HCT116 (cell line): ENCODE data around the gene EEPD1. TPM values are rescaled to one million over a fixed set of nuclear protein-coding genes. Genes with fewer than 3 reads are reported as not detected.

Experiments used
- ATAC-seq: fragments of 200-7000 bp; cut with Tn5 transposase; 2 replicates; pipeline ENCODE4 v1.9.1; 2020; ENCODE audit warnings: mild to moderate bottlenecking, moderate library complexity
- BruUV-seq: library from RNA; stranded (reverse); fragments of 400-500 nt; replicated peaks from 2 replicates; lab custom pipeline; 2021; lab: Mats Ljungman, UMichigan
- CTCF ChIA-PET: fragments of 300-600 bp; sonication (Branson Sonifier 250); formaldehyde crosslinking; loops from one replicate; lab custom pipeline; 2021; ENCODE audit warnings: antibody characterized with exemption; lab: Charles Lee
- POLR2A ChIA-PET: fragments of 300-600, 350-600 bp; sonication (Branson Sonifier 250); formaldehyde crosslinking; loops from one replicate; lab custom pipeline; 2021; ENCODE audit warnings: antibody characterized with exemption; lab: Charles Lee
- RAD21 ChIA-PET, 2 experiments: fragments of 300-600 bp; sonication (Branson Sonifier 250); formaldehyde crosslinking; loops; one replicate each; lab custom pipeline; 2023; ENCODE audit warnings: low total read pairs in 2 of 2; ENCODE audit not compliant: uncharacterized antibody in 2 of 2, unreplicated experiment in 2 of 2, low non-redundant PET in 1 of 2; lab: Charles Lee
- DNase-seq: peaks from one replicate; pipeline ENCODE4 v3.0.0-alpha.2; 2010; ENCODE audit warnings: low read depth, low spot score
- H2AFZ ChIP-seq: fragments of 200-600 bp; shearing (Covaris generic), sonication (generic); 2 replicates; pipeline ENCODE4 v1.6.1; 2017; ENCODE audit warnings: low read depth, mixed run types, mixed read lengths, antibody characterized with exemption, low read length; ENCODE audit not compliant: poor library complexity, severe bottlenecking
- H3K27ac ChIP-seq: 2 replicates; pipeline ENCODE4 v1.5.1; 2012; ENCODE audit warnings: low read depth, low read length
- H3K27me3 ChIP-seq: fragments of 200-600 bp; sonication (generic); 2 replicates; pipeline ENCODE4 v1.6.1; 2016; ENCODE audit warnings: mixed run types, low read length, mixed read lengths; ENCODE audit not compliant: insufficient read depth
- H3K36me3 ChIP-seq, 2 experiments: fragments of 200-500 bp in 1 of 2; fragments of 200-600 bp in 1 of 2; sonication (Bioruptor generic) in 1 of 2; sonication (generic) in 1 of 2; 2 replicates each; pipeline versions ENCODE4 v1.5.1 to v1.6.1; 2014 to 2016; ENCODE audit warnings: low read length in 2 of 2, inconsistent platforms in 1 of 2, mixed read lengths in 1 of 2, mixed run types in 1 of 2; ENCODE audit not compliant: insufficient read depth in 2 of 2, control insufficient read depth in 1 of 2
- H3K4me1 ChIP-seq, 2 experiments: fragments of 200-600 bp in 1 of 2; sonication (generic) in 1 of 2; 2 replicates each; pipeline versions ENCODE4 v1.5.1 to v1.6.1; 2012 to 2017; ENCODE audit warnings: low read length in 2 of 2, inconsistent platforms in 1 of 2, mild to moderate bottlenecking in 1 of 2, mixed read lengths in 1 of 2, mixed run types in 1 of 2, moderate library complexity in 1 of 2; ENCODE audit not compliant: insufficient read depth in 2 of 2, control insufficient read depth in 1 of 2
- H3K4me2 ChIP-seq: fragments of 200-600 bp; sonication (generic); 2 replicates; pipeline ENCODE4 v1.6.1; 2017; ENCODE audit warnings: mixed run types, low read length, mixed read lengths
- H3K4me3 ChIP-seq, 2 experiments: fragments of 200-600 bp in 1 of 2; sonication (generic) in 1 of 2; replicated peaks in 1 of 2; 2 replicates each; pipeline ENCODE4 v1.5.1; 2011 to 2016; ENCODE audit warnings: low read length in 2 of 2, control low read depth in 1 of 2, low read depth in 1 of 2, mild to moderate bottlenecking in 1 of 2, mixed read lengths in 1 of 2, mixed run types in 1 of 2
- H3K79me2 ChIP-seq: fragments of 200-600 bp; sonication (generic); 2 replicates; pipeline ENCODE4 v1.6.1; 2017; ENCODE audit warnings: mild to moderate bottlenecking, mixed run types, low read length, moderate library complexity, mixed read lengths; ENCODE audit not compliant: insufficient read depth
- H3K9ac ChIP-seq: fragments of 200-600 bp; sonication (generic); 2 replicates; pipeline ENCODE4 v1.6.1; 2016; ENCODE audit warnings: low read length, mixed read lengths
- H3K9me2 ChIP-seq: fragments of 200-600 bp; sonication (generic), shearing (Covaris generic); 2 replicates; pipeline ENCODE4 v1.6.1; 2017; ENCODE audit warnings: mixed run types, mild to moderate bottlenecking, moderate library complexity; ENCODE audit not compliant: insufficient read depth
- H3K9me3 ChIP-seq, 2 experiments: fragments of 200-500 bp in 1 of 2; fragments of 200-600 bp in 1 of 2; sonication (Bioruptor generic) in 1 of 2; sonication (generic) in 1 of 2; 2 replicates each; pipeline ENCODE4 v1.6.1; 2014 to 2017; ENCODE audit warnings: low read length in 2 of 2, mixed read lengths in 2 of 2, inconsistent platforms in 1 of 2, low read depth in 1 of 2, mild to moderate bottlenecking in 1 of 2, mixed run types in 1 of 2, moderate library complexity in 1 of 2; ENCODE audit not compliant: control insufficient read depth in 1 of 2, insufficient read depth in 1 of 2
- H4K20me1 ChIP-seq: fragments of 200-600 bp; sonication (generic), shearing (Covaris generic); 2 replicates; pipeline ENCODE4 v1.6.1; 2017; ENCODE audit warnings: mixed run types, mild to moderate bottlenecking, moderate library complexity; ENCODE audit not compliant: insufficient read depth
- ELF1 ChIP-seq: IDR thresholded peaks from 2 replicates; pipeline ENCODE4 v1.6.1; 2012; ENCODE audit warnings: low read depth, borderline replicate concordance
- EZH2phosphoT487 ChIP-seq: fragments of 200-600 bp; IDR thresholded peaks from 2 replicates; pipeline ENCODE4 v1.6.1; 2018; ENCODE audit warnings: antibody characterized with exemption, borderline replicate concordance
- JUND ChIP-seq: IDR thresholded peaks from 2 replicates; pipeline ENCODE4 v1.6.1; 2012
- POLR2AphosphoS5 ChIP-seq: IDR thresholded peaks from 2 replicates; pipeline ENCODE4 v1.6.1; 2011; ENCODE audit warnings: mild to moderate bottlenecking, low read depth, low read length, moderate library complexity
- RAD21 ChIP-seq: IDR thresholded peaks from 2 replicates; pipeline ENCODE4 v1.6.1; 2012; ENCODE audit warnings: low read depth, mild to moderate bottlenecking
- REST ChIP-seq: IDR thresholded peaks from 2 replicates; pipeline ENCODE4 v1.6.1; 2012; ENCODE audit warnings: low read depth
- SP1 ChIP-seq: IDR thresholded peaks from 2 replicates; pipeline ENCODE4 v1.6.1; 2012; ENCODE audit warnings: low read depth
- ZFX ChIP-seq: fragments of 450-650 bp; IDR thresholded peaks from 2 replicates; pipeline ENCODE4 v1.6.1; 2017
- ZNF274 ChIP-seq: fragments of 200-500 bp; sonication (Bioruptor generic); IDR thresholded peaks from 2 replicates; pipeline ENCODE4 v1.6.1; 2014; ENCODE audit warnings: mild to moderate bottlenecking, low read depth, low read length, inconsistent platforms
- intact Hi-C: fragments of 100-400 bp; cut with micrococcal nuclease; formaldehyde crosslinking; loops from 2 replicates; pipeline ENCODE4 v1.10.0; 2022
- total RNA-seq: library from RNA; stranded (reverse); gene quantifications from one replicate; pipeline ENCODE4 v1.2.1, GENCODE V29; 2021; ENCODE audit not compliant: unreplicated experiment

Gene EEPD1
- total RNA-seq, 1 experiment from 2014 or later: 4.2 TPM

DNA sequence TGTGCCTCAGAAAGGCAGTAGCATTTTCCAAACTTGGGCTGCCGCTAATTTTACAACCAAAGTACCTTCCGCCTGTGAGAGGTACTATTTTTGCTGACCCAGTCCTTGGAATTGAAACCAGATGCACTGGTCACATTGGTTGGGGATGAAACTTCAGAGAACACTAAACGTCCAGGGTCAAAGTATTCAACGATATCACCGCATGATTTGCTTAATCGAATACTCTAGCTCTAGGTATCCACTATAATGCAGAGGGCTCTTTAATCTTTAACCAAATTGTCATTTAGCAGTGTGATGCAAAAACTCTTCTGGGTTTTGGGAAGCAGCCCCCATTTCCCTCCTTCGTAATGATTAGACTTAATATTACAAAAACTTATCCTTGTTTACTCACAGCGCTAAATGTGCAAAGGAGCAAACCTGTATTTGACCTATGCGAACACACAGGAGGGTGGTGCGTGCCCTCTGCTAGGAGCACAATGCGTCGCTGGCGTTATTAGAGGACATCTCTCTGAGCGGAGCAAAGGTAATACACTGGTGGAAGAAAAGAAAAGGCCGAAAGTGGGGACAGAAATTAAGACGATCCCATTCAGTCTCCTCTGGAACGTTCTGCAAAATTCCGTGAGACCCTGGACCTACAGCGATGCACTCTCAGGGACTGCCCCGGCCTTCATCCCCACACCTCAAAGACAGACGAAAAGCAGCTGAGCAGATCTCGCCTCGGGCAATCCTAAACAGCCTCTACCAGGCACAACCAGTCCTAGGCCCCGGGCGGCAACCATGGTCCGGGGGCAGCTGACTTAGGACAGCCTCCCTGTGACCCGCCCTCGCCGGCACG is 916 bp upstream of the EEPD1 start:
- Histone ChIP-seq H3K4me3 (peak overlapping the region; percentile 47 to 83), H3K9me3 (no peaks in the 10 kb centered on the region), H4K20me1 (no peaks in the 10 kb centered on the region), H3K27me3 (no peaks in the 10 kb centered on the region), H3K9ac (peak overlapping the region; percentile 55), H3K9me2 (no peaks in the 10 kb centered on the region)
- BruUV-seq: no TSS peak
- POLR2A ChIA-PET: no interaction called here
- no peak for DNase-seq
- no peak for TF ChIP-seq RAD21
- peak; percentile 21; the same call in 1 of the 2 replicates for TF ChIP-seq ZFX
- no peak for TF ChIP-seq ZNF274
- TF ChIP-seq SP1: no peak
- TF ChIP-seq POLR2AphosphoS5: peak; percentile 7; the same call in 1 of the 2 replicates
- TF ChIP-seq ELF1: no peak
- TF ChIP-seq EZH2phosphoT487: no peak
- no peak for TF ChIP-seq JUND
- no peak for TF ChIP-seq REST
- TF ChIP-seq, all 23 proteins: peak for 2
- CTCF ChIA-PET: no interaction called here
- Histone ChIP-seq H3K4me1 (peaks cover 8 to 16% of the 10 kb centered on the region in 2 experiments), H2AFZ (no peak overlapping the region), H3K36me3 (no peaks in the 10 kb centered on the region), H3K4me2 (peak overlapping the region; percentile 97), H3K79me2 (no peaks in the 10 kb centered on the region), H3K27ac (peak overlapping the region; percentile 43; the same call in 1 of the 2 replicates)
- RAD21 ChIA-PET: no interaction called here
- intact Hi-C loops: loop anchor here (2.0 kb wide), 1 partner anchor 45 kb away; no protein-coding TSS in a partner anchor
- ATAC-seq: no peak; the same call in 1 of the 2 replicates
